ENCODE measurements around the gene FSIP1.

The FSIP1 gene

DNA sequence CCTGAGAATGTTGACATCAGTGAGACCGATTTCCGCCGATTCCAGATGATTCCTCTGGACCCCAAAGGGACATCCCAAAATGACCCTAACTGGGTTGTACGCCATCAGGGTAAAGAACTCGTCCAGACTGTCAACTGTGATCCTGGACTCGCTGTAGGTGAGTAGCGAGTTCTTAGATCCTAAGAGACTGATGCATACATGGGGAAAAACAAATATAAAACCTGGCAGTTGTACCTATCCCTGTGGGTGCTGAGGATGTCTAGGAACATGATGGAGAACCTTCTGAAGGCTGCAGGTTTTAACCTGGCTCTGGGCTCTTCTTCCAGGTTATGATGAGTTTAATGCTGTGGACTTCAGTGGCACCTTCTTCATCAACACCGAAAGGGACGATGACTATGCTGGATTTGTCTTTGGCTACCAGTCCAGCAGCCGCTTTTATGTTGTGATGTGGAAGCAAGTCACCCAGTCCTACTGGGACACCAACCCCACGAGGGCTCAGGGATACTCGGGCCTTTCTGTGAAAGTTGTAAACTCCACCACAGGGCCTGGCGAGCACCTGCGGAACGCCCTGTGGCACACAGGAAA is 189.5 kb downstream of the FSIP1 start:
- no peak for DNase-seq (ENCODE audit: insufficient read length, low spot score)
- TF ChIP-seq PAX5 (IDR thresholded peaks at IDR 0.05; ENCODE audit: insufficient read depth, low read length, severe bottlenecking) (no peak), POLR2AphosphoS5 (IDR thresholded peaks at IDR 0.05; ENCODE audit: low read depth, low read length) (no peak)
- FAIRE-seq = no peak

DNA sequence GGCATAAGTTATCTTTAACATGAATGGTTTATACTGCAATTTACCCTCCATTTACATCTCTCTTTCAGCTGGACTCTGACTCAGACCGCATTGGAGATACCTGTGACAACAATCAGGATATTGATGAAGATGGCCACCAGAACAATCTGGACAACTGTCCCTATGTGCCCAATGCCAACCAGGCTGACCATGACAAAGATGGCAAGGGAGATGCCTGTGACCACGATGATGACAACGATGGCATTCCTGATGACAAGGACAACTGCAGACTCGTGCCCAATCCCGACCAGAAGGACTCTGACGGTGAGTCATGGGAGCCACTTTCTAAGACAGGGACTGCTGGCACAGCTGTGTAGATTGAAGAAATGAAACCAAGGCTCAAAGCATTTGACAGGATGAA is 190.1 kb downstream of the FSIP1 start:
- no peak for FAIRE-seq
- DNase-seq (ENCODE audit: insufficient read length, low spot score) = no peak

GRCh38 chr15:39591896-39592315 is 190.7 kb downstream of the FSIP1 start:
- DNase-seq (ENCODE audit: insufficient read length, low spot score) (no peak), FAIRE-seq (no peak)
- no peak for TF ChIP-seq POLR2AphosphoS5 (IDR thresholded peaks at IDR 0.05; ENCODE audit: low read depth, low read length)
- TF ChIP-seq POLR2A (IDR thresholded peaks at IDR 0.05; ENCODE audit: low read depth, low read length) = no peak
- TF ChIP-seq POU2F2 (IDR thresholded peaks at IDR 0.05; ENCODE audit: low read depth, low read length) = no peak

More for the DNA sequence above, 190.1 kb downstream of the FSIP1 start:
- TF ChIP-seq POLR2A (IDR thresholded peaks at IDR 0.05; ENCODE audit: low read depth, low read length) (no peak), PAX5 (IDR thresholded peaks at IDR 0.05; ENCODE audit: insufficient read depth, low read length, severe bottlenecking) (no peak), POLR2AphosphoS5 (IDR thresholded peaks at IDR 0.05; ENCODE audit: low read depth, low read length) (no peak), SPI1 (IDR thresholded peaks at IDR 0.05; ENCODE audit: low read depth, low read length) (no peak), POU2F2 (IDR thresholded peaks at IDR 0.05; ENCODE audit: low read depth, low read length) (no peak), TAF1 (IDR thresholded peaks at IDR 0.05; ENCODE audit: low read depth, low read length) (no peak)

DNA sequence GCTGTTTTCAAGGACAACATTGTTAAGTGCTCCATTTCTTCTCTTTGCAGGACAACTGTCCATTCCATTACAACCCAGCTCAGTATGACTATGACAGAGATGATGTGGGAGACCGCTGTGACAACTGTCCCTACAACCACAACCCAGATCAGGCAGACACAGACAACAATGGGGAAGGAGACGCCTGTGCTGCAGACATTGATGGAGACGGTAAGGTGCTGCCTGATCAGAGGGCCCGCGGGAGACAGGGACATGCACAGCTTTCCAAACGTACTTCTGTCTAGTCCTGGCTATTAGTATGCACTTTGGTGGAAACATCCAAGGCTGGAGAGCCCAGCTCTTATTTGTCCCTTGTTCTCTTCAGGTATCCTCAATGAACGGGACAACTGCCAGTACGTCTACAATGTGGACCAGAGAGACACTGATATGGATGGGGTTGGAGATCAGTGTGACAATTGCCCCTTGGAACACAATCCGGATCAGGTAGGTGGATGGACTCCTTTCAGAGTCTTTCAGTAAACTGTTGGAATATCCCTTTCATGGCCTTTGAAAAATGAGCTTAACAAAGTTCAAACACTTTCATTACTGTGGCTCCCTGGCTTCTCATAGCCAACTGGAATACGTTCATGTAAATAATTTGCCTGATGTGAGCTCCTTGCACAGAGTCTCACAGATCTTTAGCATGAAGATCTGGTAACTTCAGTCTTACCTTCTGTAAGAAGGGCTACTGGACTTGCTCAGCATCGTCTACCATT is 191.3 kb downstream of the FSIP1 start:
- no peak for FAIRE-seq
- no peak for DNase-seq (ENCODE audit: insufficient read length, low spot score)
- TF ChIP-seq PAX5 (IDR thresholded peaks at IDR 0.05; ENCODE audit: insufficient read depth, low read length, severe bottlenecking) = no peak
- TF ChIP-seq POU2F2 (IDR thresholded peaks at IDR 0.05; ENCODE audit: low read depth, low read length) = no peak
- TF ChIP-seq TAF1 (IDR thresholded peaks at IDR 0.05; ENCODE audit: low read depth, low read length) = no peak
- TF ChIP-seq SPI1 (IDR thresholded peaks at IDR 0.05; ENCODE audit: low read depth, low read length) = no peak
- no peak for TF ChIP-seq POLR2A (IDR thresholded peaks at IDR 0.05; ENCODE audit: low read depth, low read length)
- TF ChIP-seq POLR2AphosphoS5 (IDR thresholded peaks at IDR 0.05; ENCODE audit: low read depth, low read length) = no peak

DNA sequence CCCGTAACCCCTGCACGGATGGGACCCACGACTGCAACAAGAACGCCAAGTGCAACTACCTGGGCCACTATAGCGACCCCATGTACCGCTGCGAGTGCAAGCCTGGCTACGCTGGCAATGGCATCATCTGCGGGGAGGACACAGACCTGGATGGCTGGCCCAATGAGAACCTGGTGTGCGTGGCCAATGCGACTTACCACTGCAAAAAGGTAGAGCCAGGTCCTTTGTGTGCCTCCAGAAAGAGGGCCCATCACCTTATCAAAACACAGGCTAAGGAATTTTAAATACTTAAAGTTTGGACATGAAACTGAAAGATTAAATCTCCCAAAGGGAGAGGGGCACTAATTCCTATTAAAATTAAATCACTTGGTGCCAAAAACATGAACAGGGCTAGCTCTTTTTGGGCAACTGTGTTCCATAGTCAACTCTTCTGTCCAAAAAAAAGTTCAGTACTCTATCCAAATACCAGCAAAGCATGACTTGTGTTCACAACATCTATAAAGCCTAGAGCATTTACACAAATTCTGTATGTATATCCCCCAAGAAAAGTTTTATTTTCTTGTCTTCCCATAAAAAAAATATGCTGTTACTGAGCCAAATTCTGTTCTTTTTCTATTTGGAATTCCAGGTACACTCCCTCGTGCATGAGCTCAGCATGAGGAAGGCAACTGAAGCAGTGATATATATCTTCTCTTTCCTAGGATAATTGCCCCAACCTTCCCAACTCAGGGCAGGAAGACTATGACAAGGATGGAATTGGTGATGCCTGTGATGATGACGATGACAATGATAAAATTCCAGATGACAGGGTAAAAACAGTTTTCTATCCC is 192.6 kb downstream of the FSIP1 start:
- no peak for TF ChIP-seq POU2F2 (IDR thresholded peaks at IDR 0.05; ENCODE audit: low read depth, low read length)
- no peak for TF ChIP-seq PAX5 (IDR thresholded peaks at IDR 0.05; ENCODE audit: insufficient read depth, low read length, severe bottlenecking)
- no peak for TF ChIP-seq POLR2A (IDR thresholded peaks at IDR 0.05; ENCODE audit: low read depth, low read length)
- no peak for TF ChIP-seq SPI1 (IDR thresholded peaks at IDR 0.05; ENCODE audit: low read depth, low read length)
- no peak for TF ChIP-seq TAF1 (IDR thresholded peaks at IDR 0.05; ENCODE audit: low read depth, low read length)
- no peak for TF ChIP-seq POLR2AphosphoS5 (IDR thresholded peaks at IDR 0.05; ENCODE audit: low read depth, low read length)
- FAIRE-seq = no peak
- no peak for DNase-seq (ENCODE audit: insufficient read length, low spot score)

- FAIRE-seq (no peak), DNase-seq (ENCODE audit: insufficient read length, low spot score) (no peak)
- TF ChIP-seq SPI1 (IDR thresholded peaks at IDR 0.05; ENCODE audit: low read depth, low read length) = no peak
- no peak for TF ChIP-seq TAF1 (IDR thresholded peaks at IDR 0.05; ENCODE audit: low read depth, low read length)
- no peak for TF ChIP-seq PAX5 (IDR thresholded peaks at IDR 0.05; ENCODE audit: insufficient read depth, low read length, severe bottlenecking)
- no peak for TF ChIP-seq POU2F2 (IDR thresholded peaks at IDR 0.05; ENCODE audit: low read depth, low read length)
- TF ChIP-seq POLR2AphosphoS5 (IDR thresholded peaks at IDR 0.05; ENCODE audit: low read depth, low read length) = no peak
- TF ChIP-seq POLR2A (IDR thresholded peaks at IDR 0.05; ENCODE audit: low read depth, low read length) = no peak
Observed at GRCh38 chr15:39589193-39589814, 193.3 kb downstream of the FSIP1 start.

DNA sequence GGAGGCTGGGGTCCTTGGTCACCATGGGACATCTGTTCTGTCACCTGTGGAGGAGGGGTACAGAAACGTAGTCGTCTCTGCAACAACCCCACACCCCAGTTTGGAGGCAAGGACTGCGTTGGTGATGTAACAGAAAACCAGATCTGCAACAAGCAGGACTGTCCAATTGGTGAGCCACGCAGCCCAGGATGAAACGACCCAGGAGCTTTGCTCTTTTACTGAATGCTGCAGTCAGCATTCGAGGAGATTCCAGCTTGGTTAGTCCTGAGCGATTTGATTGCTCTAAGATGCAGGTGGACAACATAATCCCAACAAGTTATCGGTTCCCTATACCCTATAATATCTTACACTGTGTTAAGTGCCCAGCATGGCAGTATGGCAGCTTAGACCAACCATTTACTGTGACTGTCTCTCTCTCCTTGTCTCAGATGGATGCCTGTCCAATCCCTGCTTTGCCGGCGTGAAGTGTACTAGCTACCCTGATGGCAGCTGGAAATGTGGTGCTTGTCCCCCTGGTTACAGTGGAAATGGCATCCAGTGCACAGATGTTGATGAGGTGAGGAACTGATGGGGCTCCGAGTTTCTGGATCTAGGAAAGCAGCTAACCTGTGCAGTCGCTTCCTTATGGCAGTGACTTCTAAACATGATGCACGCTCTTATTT is 194.0 kb downstream of the FSIP1 start:
- FAIRE-seq (no peak), DNase-seq (ENCODE audit: insufficient read length, low spot score) (no peak)
- TF ChIP-seq TAF1 (IDR thresholded peaks at IDR 0.05; ENCODE audit: low read depth, low read length) (no peak), POLR2A (IDR thresholded peaks at IDR 0.05; ENCODE audit: low read depth, low read length) (no peak), PAX5 (IDR thresholded peaks at IDR 0.05; ENCODE audit: insufficient read depth, low read length, severe bottlenecking) (no peak), POLR2AphosphoS5 (IDR thresholded peaks at IDR 0.05; ENCODE audit: low read depth, low read length) (no peak), SPI1 (IDR thresholded peaks at IDR 0.05; ENCODE audit: low read depth, low read length) (no peak), POU2F2 (IDR thresholded peaks at IDR 0.05; ENCODE audit: low read depth, low read length) (no peak)

GRCh38 chr15:39587731-39588530 is 194.7 kb downstream of the FSIP1 start:
- TF ChIP-seq PAX5 (IDR thresholded peaks at IDR 0.05; ENCODE audit: insufficient read depth, low read length, severe bottlenecking) = no peak
- TF ChIP-seq TAF1 (IDR thresholded peaks at IDR 0.05; ENCODE audit: low read depth, low read length) = no peak
- TF ChIP-seq SPI1 (IDR thresholded peaks at IDR 0.05; ENCODE audit: low read depth, low read length) = no peak
- no peak for TF ChIP-seq POU2F2 (IDR thresholded peaks at IDR 0.05; ENCODE audit: low read depth, low read length)
- no peak for TF ChIP-seq POLR2A (IDR thresholded peaks at IDR 0.05; ENCODE audit: low read depth, low read length)
- no peak for TF ChIP-seq POLR2AphosphoS5 (IDR thresholded peaks at IDR 0.05; ENCODE audit: low read depth, low read length)
- FAIRE-seq (no peak), DNase-seq (ENCODE audit: insufficient read length, low spot score) (no peak)
